CD4-positive, alpha-beta T cell (primary cell): Measurements from ENCODE around the gene MID2. TPM values are rescaled to one million over a fixed set of nuclear protein-coding genes. Genes with fewer than 3 reads are reported as not detected.

Source experiments
- ATAC-seq: fragments of 200-7000 bp; cut with Tn5 transposase; one replicate; pipeline ENCODE4 v1.10.0; 2022; ENCODE audit warnings: mild to moderate bottlenecking; ENCODE audit not compliant: poor library complexity
- CTCF ChIA-PET: fragments of 350-600 bp; sonication (Branson Sonifier 250); formaldehyde crosslinking; loops from one replicate; lab custom pipeline; 2021; ENCODE audit warnings: antibody characterized with exemption, inconsistent platforms; lab: Charles Lee
- POLR2A ChIA-PET: fragments of 350-600 bp; sonication (Branson Sonifier 250); formaldehyde crosslinking; loops from one replicate; lab custom pipeline; 2021; ENCODE audit warnings: antibody characterized with exemption, inconsistent platforms; lab: Charles Lee
- DNase-seq, 14 experiments: peaks; one replicate each; pipeline ENCODE4 v3.0.0-alpha.2; 2013 to 2020; ENCODE audit warnings: mixed read lengths in 2 of 14
- H3K27ac ChIP-seq, 2 donors: one replicate each; pipeline versions ENCODE4 v1.5.1 to v1.7.0; 2013; ENCODE audit warnings: low read length in 2 of 2, low read depth in 1 of 2, mild to moderate bottlenecking in 1 of 2
- H3K27me3 ChIP-seq, 2 experiments: 1 replicate in 1 of 2; 2 replicates in 1 of 2; pipeline versions ENCODE4 v1.6.1 to v1.7.0; 2013; ENCODE audit warnings: low read length in 2 of 2, control low read depth in 1 of 2, mild to moderate bottlenecking in 1 of 2, moderate library complexity in 1 of 2; ENCODE audit not compliant: insufficient read depth in 2 of 2, control insufficient read depth in 1 of 2
- H3K36me3 ChIP-seq: one replicate; pipeline ENCODE4 v1.6.1; 2013; ENCODE audit warnings: low read length, control low read depth; ENCODE audit not compliant: insufficient read depth
- H3K4me1 ChIP-seq: one replicate; pipeline ENCODE4 v1.6.1; 2013; ENCODE audit warnings: low read length, control low read depth; ENCODE audit not compliant: insufficient read depth
- H3K4me3 ChIP-seq: one replicate; pipeline ENCODE4 v1.5.1; 2013; ENCODE audit warnings: mild to moderate bottlenecking, low read length, moderate library complexity
- H3K9me3 ChIP-seq, 2 experiments: 1 replicate in 1 of 2; 2 replicates in 1 of 2; pipeline versions ENCODE4 v1.6.1 to v1.7.0; 2013; ENCODE audit warnings: low read length in 2 of 2, mild to moderate bottlenecking in 2 of 2, control low read depth in 1 of 2, moderate library complexity in 1 of 2; ENCODE audit not compliant: control insufficient read depth in 1 of 2, insufficient read depth in 1 of 2
- H3K27ac Mint-ChIP-seq: one replicate; pipeline ENCODE4 v1.8.0; 2020; ENCODE audit warnings: mixed read lengths
- H3K27me3 Mint-ChIP-seq: one replicate; pipeline ENCODE4 v1.8.0; 2021; ENCODE audit warnings: mixed read lengths
- H3K36me3 Mint-ChIP-seq: one replicate; pipeline ENCODE4 v1.8.0; 2021; ENCODE audit warnings: low read depth, mixed read lengths
- H3K4me1 Mint-ChIP-seq: one replicate; pipeline ENCODE4 v1.8.0; 2021; ENCODE audit warnings: low read depth, mixed read lengths
- H3K4me3 Mint-ChIP-seq: one replicate; pipeline ENCODE4 v1.8.0; 2020; ENCODE audit warnings: mild to moderate bottlenecking, mixed read lengths
- H3K9me3 Mint-ChIP-seq: one replicate; pipeline ENCODE4 v1.8.0; 2020; ENCODE audit warnings: mixed read lengths
- CTCF ChIP-seq: fragments of 200-600 bp; IDR thresholded peaks from one replicate; pipeline ENCODE4 v1.8.0; 2022; ENCODE audit warnings: antibody characterized with exemption, mild to moderate bottlenecking
- intact Hi-C, 2 experiments: fragments of 100-400 bp; cut with DNase I in 1 of 2; cut with micrococcal nuclease in 1 of 2; formaldehyde crosslinking; loops; one replicate each; pipeline versions ENCODE4 v1.15.1 to v1.9.0; 2023 to 2025; cut with DNase I, micrococcal nuclease
- total RNA-seq, 174 experiments: library from RNA in 2 of 174; stranded (reverse) in 2 of 174; gene quantifications; one replicate each; pipeline ENCODE4 v1.2.3 and lab custom pipeline; 2021 to 2026

The MID2 gene
- total RNA-seq, 2 experiments from 2014 or later: 15.7 to 16.9 TPM

- CTCF ChIA-PET: no interaction called here
- no peak overlapping the region for H3K27ac ChIP-seq
- TF ChIP-seq CTCF: no peak
- intact Hi-C loops: loop anchor here in 1 of 2 experiments (10.0 kb wide), 1 partner anchor 172 kb away; no protein-coding TSS in a partner anchor
- Mint-ChIP-seq H3K27me3 (no peaks in the 10 kb centered on the region), H3K4me3 (no peak overlapping the region), H3K27ac (no peak overlapping the region), H3K36me3 (peaks cover 39% of the 10 kb centered on the region), H3K9me3 (no peaks in the 10 kb centered on the region), H3K4me1 (no peaks in the 10 kb centered on the region)
- POLR2A ChIA-PET: no interaction called here
- no peaks in the 10 kb centered on the region for H3K27me3 ChIP-seq
- ATAC-seq (no peak), DNase-seq (no peak)
- H3K4me1 ChIP-seq: no peaks in the 10 kb centered on the region
- peaks cover 22% of the 10 kb centered on the region for H3K36me3 ChIP-seq
- no peaks in the 10 kb centered on the region for H3K9me3 ChIP-seq
- no peak overlapping the region for H3K4me3 ChIP-seq
Measured at GRCh38 chrX:107902721-107903120, 77.1 kb downstream of the MID2 start.

GRCh38 chrX:107905366-107905765 is 79.7 kb downstream of the MID2 start:
- Histone ChIP-seq H3K4me1 (no peaks in the 10 kb centered on the region), H3K9me3 (no peaks in the 10 kb centered on the region), H3K27me3 (no peaks in the 10 kb centered on the region), H3K27ac (no peak overlapping the region), H3K4me3 (no peak overlapping the region), H3K36me3 (peaks cover 22% of the 10 kb centered on the region)
- Mint-ChIP-seq H3K27me3 (no peaks in the 10 kb centered on the region), H3K4me3 (no peak overlapping the region), H3K9me3 (no peaks in the 10 kb centered on the region), H3K27ac (no peak overlapping the region), H3K36me3 (peaks cover 63% of the 10 kb centered on the region), H3K4me1 (no peaks in the 10 kb centered on the region)
- no peak for DNase-seq
- POLR2A ChIA-PET: no interaction called here
- CTCF ChIA-PET: interaction anchor here (1.0 kb wide), 1 partner anchor 19 kb away, joined by 3 read pairs; no protein-coding TSS in a partner anchor
- intact Hi-C loops: loop anchor here in 1 of 2 experiments (10.0 kb wide), 1 partner anchor 169 kb away; no protein-coding TSS in a partner anchor
- ATAC-seq: no peak
- no peak for TF ChIP-seq CTCF

GRCh38 chrX:107924136-107924746 is 98.6 kb downstream of the MID2 start:
- H3K36me3 ChIP-seq: peaks cover 14% of the 10 kb centered on the region
- Mint-ChIP-seq H3K4me3 (no peak overlapping the region), H3K27me3 (no peaks in the 10 kb centered on the region), H3K9me3 (no peaks in the 10 kb centered on the region), H3K27ac (no peak overlapping the region), H3K36me3 (peaks cover 65% of the 10 kb centered on the region), H3K4me1 (no peaks in the 10 kb centered on the region)
- no peaks in the 10 kb centered on the region for H3K27me3 ChIP-seq
- intact Hi-C loops: no loop called here
- DNase-seq (no peak), ATAC-seq (no peak)
- CTCF ChIA-PET: interaction anchor here (1.0 kb wide), 1 partner anchor 10 kb away, joined by 3 read pairs; no protein-coding TSS in a partner anchor
- TF ChIP-seq CTCF: no peak
- H3K27ac ChIP-seq: no peak overlapping the region
- H3K4me1 ChIP-seq: no peaks in the 10 kb centered on the region
- POLR2A ChIA-PET: no interaction called here
- no peak overlapping the region for H3K4me3 ChIP-seq
- no peaks in the 10 kb centered on the region for H3K9me3 ChIP-seq
